ENCODE data around the gene RGS13.

DNA sequence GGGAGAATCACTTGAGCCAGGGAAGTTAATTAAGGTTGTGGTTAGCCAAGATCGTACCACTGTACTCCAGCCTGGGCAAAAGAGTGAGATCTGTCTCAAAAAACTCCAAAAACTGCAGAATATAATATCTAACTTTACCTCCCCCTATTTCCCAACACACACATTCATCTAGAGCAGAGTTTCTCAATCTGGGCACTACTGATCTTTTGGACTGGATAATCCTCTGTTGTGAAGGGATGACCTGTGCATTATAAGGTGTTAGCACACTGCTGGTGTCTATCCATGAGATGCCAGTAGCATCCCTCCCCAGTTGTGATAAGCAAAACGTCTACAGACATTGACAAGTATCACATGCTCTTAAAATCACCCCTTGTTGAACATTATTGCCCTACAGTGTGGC, 61.8 kb downstream of the RGS13 start:
- TF ChIP-seq, protein P1, sequence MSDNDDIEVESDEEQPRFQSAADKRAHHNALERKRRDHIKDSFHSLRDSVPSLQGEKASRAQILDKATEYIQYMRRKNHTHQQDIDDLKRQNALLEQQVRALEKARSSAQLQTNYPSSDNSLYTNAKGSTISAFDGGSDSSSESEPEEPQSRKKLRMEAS (IDR thresholded peaks at IDR 0.05), result no peak
- TF ChIP-seq CEBPB (IDR thresholded peaks at IDR 0.05) (no peak), FOXM1 (IDR thresholded peaks at IDR 0.05; ENCODE audit: borderline replicate concordance, low read depth) (no peak), TAF1 (IDR thresholded peaks at IDR 0.05; ENCODE audit: low read depth) (no peak), EP300 (IDR thresholded peaks at IDR 0.05; ENCODE audit: borderline replicate concordance) (no peak), NFIC (IDR thresholded peaks at IDR 0.05) (no peak), REST (IDR thresholded peaks at IDR 0.05; ENCODE audit: low read depth) (no peak), USF1 (IDR thresholded peaks at IDR 0.05) (no peak)
